ENCODE data around the gene ISOC2.
"Not testable (repeated sequence)": the region's sequence is repeated elsewhere in the genome, so short reads cannot be mapped to it uniquely, and the experiment has no call there.

The ISOC2 gene

DNA sequence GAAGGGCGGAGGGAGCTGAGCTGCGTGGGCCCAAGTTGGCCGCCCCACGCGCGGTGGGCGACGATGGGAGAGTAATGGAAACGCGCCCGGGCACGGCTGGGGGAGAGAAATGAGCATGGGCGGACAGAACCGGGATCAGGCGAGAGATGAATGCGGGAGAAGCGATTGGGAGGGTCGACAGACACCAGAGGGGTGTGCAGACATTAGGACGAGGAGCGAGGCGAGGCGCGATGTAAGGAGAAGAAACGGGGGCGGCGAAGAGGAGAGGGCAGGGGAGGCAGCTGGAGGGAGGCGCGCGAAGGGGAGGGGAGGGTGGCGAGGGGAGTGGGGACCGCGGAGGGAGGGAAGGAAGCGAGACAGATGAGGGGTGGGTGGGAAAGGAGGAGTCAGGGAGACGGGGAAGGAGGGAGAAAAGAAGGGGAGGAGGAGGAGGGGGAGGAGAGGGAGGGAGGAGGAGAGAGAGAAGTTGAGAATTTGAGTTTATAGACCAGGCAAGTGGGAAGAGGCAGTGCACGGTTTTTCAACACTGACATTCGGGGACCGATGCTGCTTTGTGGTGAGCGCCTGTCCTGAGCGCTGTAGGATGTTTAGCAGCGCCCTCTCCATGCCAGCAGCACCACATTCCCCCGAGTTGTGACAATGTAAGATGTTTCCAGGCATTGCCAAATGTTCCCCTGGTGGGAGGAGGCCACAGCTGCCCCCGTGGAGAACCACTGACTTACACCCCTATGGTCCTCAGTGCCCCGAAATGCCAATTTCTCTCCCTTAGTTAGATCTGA is 18.2 kb downstream of the ISOC2 start, which contains the start of gene SHISA7:
Gene SHISA7, minus strand, starts transcription at position 256 of the 779 bp plus-strand sequence. CDS start 437 bp downstream, outside the sequence.
- DNase-seq (ENCODE audit: low read depth in 2 of 2, low spot score in 1 of 2): no peak

- DNase-seq (ENCODE audit: low read depth in 2 of 2, low spot score in 1 of 2): no peak
Measured at GRCh38 chr19:55442372-55442961, 19.0 kb downstream of the ISOC2 start.

GRCh38 chr19:55441692-55442321 is 19.6 kb downstream of the ISOC2 start:
- DNase-seq (ENCODE audit: low read depth in 2 of 2, low spot score in 1 of 2): no peak

- no peak for DNase-seq (ENCODE audit: low read depth in 2 of 2, low spot score in 1 of 2)
Measured at GRCh38 chr19:55441319-55441691, 20.1 kb downstream of the ISOC2 start.

- DNase-seq (ENCODE audit: low read depth in 2 of 2, low spot score in 1 of 2): no peak
Measured at GRCh38 chr19:55440411-55441105, 20.9 kb downstream of the ISOC2 start.

GRCh38 chr19:55439052-55439451 is 22.4 kb downstream of the ISOC2 start:
- no peak for DNase-seq (ENCODE audit: low read depth in 2 of 2, low spot score in 1 of 2)

- DNase-seq (ENCODE audit: low read depth in 2 of 2, low spot score in 1 of 2): no peak
Measured at GRCh38 chr19:55437410-55437809, 24.0 kb downstream of the ISOC2 start.

DNA sequence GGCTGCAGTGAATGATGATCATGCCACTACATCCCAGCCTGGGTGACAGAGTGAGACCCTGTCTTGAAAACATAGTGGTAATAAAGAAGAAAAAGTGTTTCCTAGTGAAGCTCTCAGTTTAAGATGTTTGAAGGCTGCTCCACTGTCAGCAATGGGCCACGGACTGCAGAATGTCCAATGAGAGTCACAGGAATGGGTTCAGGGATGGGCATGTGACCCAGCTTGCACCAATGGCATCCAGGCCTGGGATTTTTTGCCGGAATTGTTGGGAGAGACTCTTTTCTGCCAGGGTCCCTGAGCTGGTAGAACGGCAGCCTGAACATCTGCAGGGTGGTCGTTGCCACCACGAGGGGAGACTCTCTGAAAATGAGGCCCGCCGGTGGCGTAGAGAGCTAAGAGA is 24.6 kb downstream of the ISOC2 start:
- DNase-seq (ENCODE audit: low read depth in 2 of 2, low spot score in 1 of 2): no peak

DNA sequence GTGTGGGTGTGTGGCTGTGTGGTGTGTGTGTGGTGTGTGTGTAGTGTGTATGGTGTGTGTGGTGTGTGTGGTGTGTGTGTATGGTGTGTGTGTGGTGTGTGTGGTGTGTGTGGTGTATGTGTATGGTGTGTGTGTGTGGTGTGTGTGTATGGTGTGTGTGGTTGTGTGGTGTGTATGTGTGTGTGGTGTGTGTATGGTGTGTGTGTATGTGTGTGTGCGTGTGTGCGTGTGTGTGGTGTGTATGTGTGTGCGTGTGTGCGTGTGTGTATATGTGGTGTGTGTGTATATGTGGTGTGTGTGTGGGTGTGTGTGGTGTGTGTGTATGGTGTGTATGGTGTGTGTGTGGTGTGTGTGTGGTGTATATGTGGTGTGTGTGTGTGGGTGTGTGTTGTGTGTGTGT is 26.4 kb downstream of the ISOC2 start:
- DNase-seq (ENCODE audit: low read depth in 2 of 2, low spot score in 1 of 2): no peak

GRCh38 chr19:55434356-55434919 is 27.0 kb downstream of the ISOC2 start:
- DNase-seq (ENCODE audit: low read depth in 2 of 2, low spot score in 1 of 2): no peak

GRCh38 chr19:55433292-55433691 is 28.1 kb downstream of the ISOC2 start:
- DNase-seq (ENCODE audit: low read depth in 2 of 2, low spot score in 1 of 2): no peak

GRCh38 chr19:55432241-55432959 is 29.0 kb downstream of the ISOC2 start:
- DNase-seq (ENCODE audit: low read depth in 2 of 2, low spot score in 1 of 2): no peak

- no peak for DNase-seq (ENCODE audit: low read depth in 2 of 2, low spot score in 1 of 2)
Measured at GRCh38 chr19:55431183-55431582, 30.3 kb downstream of the ISOC2 start.

DNA sequence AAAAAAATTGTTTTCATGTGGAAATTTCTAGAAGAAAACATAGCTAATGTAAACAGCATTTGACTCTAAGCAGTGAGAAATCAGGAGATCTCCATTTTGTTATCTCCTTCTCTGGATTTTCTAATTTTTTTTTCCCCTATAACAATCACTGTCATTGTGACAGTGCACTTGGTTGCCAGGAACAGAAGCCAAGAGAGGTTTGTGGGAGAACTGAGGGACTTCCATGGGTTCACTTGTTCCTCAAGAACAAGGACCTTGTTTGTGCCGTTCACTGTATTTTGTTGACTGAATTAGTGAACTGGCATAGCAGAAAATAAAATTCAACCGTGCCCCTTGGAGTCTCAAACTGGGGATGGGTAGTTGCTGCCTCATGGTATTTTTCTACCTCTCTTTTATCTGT is 35.4 kb downstream of the ISOC2 start:
- no peak for DNase-seq (ENCODE audit: low read depth in 2 of 2, low spot score in 1 of 2)

- DNase-seq (ENCODE audit: low read depth in 2 of 2, low spot score in 1 of 2): no peak
Measured at GRCh38 chr19:55424518-55424917, 36.9 kb downstream of the ISOC2 start.

- DNase-seq (ENCODE audit: low read depth in 2 of 2, low spot score in 1 of 2): no peak
Measured at GRCh38 chr19:55423225-55424005, 38.0 kb downstream of the ISOC2 start.

- DNase-seq (ENCODE audit: low read depth in 2 of 2, low spot score in 1 of 2): not testable (repeated sequence)
Measured at GRCh38 chr19:55421281-55421680, 40.2 kb downstream of the ISOC2 start.

DNA sequence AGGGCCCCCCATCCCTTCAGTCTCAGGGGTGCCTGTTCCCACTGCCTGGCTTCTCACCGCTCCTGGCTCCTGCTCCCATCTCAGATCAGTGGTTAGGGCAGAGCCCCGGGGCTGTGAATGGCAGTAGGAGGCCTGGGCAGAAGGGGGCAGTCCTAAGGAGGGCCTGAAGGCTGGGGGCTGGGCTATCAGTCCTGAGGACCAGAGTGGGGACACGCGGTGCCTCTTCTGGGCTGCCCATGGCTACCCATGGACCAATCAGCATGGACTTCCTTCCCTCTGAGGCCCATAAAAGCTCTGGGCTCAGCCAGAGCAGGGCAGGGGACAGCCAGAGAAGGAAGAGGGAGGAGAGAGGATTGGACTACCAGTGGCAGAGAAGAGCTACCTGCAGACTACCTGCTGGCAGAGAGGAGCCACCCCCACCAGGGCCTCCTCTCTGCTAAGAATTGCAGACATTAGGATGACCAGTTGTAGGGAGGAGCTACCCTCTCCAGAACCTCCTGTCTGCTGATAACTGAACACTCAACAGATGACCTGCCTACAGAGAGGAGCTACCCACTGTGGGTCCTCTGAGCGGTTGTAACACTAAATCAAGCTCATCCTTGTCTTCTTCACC is 41.7 kb downstream of the ISOC2 start:
- DNase-seq (ENCODE audit: low read depth in 2 of 2, low spot score in 1 of 2): no peak

DNA sequence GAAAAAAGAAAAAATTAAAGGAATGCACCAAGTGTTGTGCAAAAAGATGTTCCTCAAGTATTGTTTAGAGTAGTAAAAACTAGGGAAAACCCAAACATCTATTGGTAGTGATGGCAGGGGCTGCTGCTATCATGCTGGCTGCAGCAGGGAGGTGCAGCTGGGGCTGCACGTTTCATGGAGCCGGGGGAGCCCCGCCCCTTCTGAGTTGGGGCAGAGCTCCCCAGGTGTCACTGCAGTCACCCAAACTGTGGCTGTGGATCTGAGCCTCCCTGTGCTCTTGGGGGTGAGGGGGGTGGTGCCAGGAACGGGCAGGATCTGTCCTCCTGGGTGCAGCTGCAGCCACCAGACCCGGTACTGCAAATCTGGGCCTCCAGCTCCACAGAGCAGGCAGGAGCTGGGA is 42.3 kb downstream of the ISOC2 start:
- no peak for DNase-seq (ENCODE audit: low read depth in 2 of 2, low spot score in 1 of 2)

GRCh38 chr19:55418185-55418584 is 43.3 kb downstream of the ISOC2 start:
- peak in 1 of 2 donors; percentile 26 for DNase-seq (ENCODE audit: low read depth in 2 of 2, low spot score in 1 of 2)
